ENCODE data around the gene GRWD1. TPM values are rescaled to one million over a fixed set of nuclear protein-coding genes. Genes with fewer than 3 reads are reported as not detected.

GRWD1 gene
- polyA plus RNA-seq, 1 experiment, result 20.0 TPM

- POLR2A ChIA-PET, result no interaction called here
Measured at GRCh38 chr19:48398102-48398374, 47.7 kb upstream of the GRWD1 start.

DNA sequence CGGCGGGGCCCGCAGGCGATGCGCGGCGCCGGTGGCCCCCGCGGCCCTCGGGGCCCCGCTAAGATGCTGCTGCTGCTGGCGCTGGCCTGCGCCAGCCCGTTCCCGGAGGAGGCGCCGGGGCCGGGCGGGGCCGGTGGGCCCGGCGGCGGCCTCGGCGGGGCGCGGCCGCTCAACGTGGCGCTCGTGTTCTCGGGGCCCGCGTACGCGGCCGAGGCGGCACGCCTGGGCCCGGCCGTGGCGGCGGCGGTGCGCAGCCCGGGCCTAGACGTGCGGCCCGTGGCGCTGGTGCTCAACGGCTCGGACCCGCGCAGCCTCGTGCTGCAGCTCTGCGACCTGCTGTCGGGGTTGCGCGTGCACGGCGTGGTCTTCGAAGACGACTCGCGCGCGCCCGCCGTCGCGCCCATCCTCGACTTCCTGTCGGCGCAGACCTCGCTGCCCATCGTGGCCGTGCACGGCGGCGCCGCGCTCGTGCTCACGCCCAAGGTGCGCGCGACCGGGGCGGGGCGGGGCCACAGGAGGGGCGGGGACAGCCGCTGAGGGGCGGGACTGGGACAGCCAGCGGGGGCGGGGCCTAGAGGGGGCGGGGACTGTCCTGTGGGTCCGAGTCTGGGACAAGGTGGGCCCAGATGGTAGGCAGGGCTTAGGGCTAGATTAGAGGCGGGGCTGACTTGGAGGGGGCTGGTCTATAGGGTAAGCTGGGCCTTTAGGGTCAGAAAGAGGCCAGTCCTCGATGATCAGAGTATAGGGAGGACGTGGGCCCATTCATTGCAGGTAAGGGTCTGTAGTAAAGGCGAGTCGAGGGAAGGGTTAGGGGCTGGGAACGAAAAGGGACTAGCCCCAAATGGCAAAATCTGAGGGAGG is 47.2 kb upstream of the GRWD1 start:
- no peak for TF ChIP-seq CTCF (IDR thresholded peaks at IDR 0.05; ENCODE audit: insufficient read depth, low read depth, low read length)
- Histone ChIP-seq H3K4me3 (ENCODE audit: low read depth, low read length) (peak overlapping the region; percentile 60), H3K27me3 (ENCODE audit: control insufficient read depth, insufficient read depth, low read length) (peaks cover 4% of the 10 kb centered on the region; the same call in 1 of the 2 replicates), H3K36me3 (ENCODE audit: control insufficient read depth, insufficient read depth, low read length) (no peaks in the 10 kb centered on the region)
- POLR2A ChIA-PET, result no interaction called here
- no peak for DNase-seq (ENCODE audit: low read depth)
- CTCF ChIA-PET, result no interaction called here

More at GRCh38 chr19:48398102-48398374, 47.7 kb upstream of the GRWD1 start:
- TF ChIP-seq CTCF (IDR thresholded peaks at IDR 0.05; ENCODE audit: insufficient read depth, low read depth, low read length), result no peak
- DNase-seq (ENCODE audit: low read depth), result no peak
- peaks cover 4% of the 10 kb centered on the region; the same call in 1 of the 2 replicates for H3K27me3 ChIP-seq (ENCODE audit: control insufficient read depth, insufficient read depth, low read length)
- no peaks in the 10 kb centered on the region for H3K36me3 ChIP-seq (ENCODE audit: control insufficient read depth, insufficient read depth, low read length)
- H3K4me3 ChIP-seq (ENCODE audit: low read depth, low read length), result peak overlapping the region; percentile 60
- CTCF ChIA-PET, result no interaction called here

- no peak for TF ChIP-seq CTCF (IDR thresholded peaks at IDR 0.05; ENCODE audit: insufficient read depth, low read depth, low read length)
- ChIA-PET CTCF (interaction anchor here (1.4 kb wide), 1 partner anchor 9 kb away, joined by 6 read pairs; the partner anchor contains the start of gene KDELR1), POLR2A (interaction anchor here (0.5 kb wide), 2 partner anchors 87 to 219 kb away, joined by 5 to 9 read pairs; partner anchors contain the start of genes RPL18 and SPHK2)
- peak overlapping the region; percentile 23 for H3K4me3 ChIP-seq (ENCODE audit: low read depth, low read length)
- H3K36me3 ChIP-seq (ENCODE audit: control insufficient read depth, insufficient read depth, low read length), result no peaks in the 10 kb centered on the region
- no peak for DNase-seq (ENCODE audit: low read depth)
- H3K27me3 ChIP-seq (ENCODE audit: control insufficient read depth, insufficient read depth, low read length), result peaks cover 2% of the 10 kb centered on the region; the same call in 1 of the 2 replicates
Measured at GRCh38 chr19:48400018-48400742, 45.6 kb upstream of the GRWD1 start.

DNA sequence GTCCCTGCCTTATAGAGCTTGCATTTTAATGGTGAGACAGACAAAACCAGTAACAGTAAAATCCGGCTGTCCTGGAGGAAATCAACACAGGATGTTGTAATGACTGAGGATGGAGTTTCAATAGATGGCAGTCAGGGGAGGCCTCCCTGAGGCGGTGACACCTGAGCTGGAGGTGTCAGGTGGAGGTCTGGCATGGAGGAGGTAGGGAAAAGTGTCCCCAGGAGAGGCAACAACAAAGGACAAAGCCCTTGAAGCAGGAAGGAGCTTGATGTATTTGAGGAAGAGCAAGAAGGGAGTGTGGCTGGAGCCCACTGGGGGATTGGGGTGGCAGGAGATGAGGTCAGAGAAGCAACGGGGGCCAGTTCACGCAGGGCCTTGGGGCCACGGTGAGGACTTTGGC is 44.5 kb upstream of the GRWD1 start:
- TF ChIP-seq CTCF (IDR thresholded peaks at IDR 0.05; ENCODE audit: insufficient read depth, low read depth, low read length), result no peak
- no peaks in the 10 kb centered on the region for H3K27me3 ChIP-seq (ENCODE audit: control insufficient read depth, insufficient read depth, low read length)
- no peaks in the 10 kb centered on the region for H3K36me3 ChIP-seq (ENCODE audit: control insufficient read depth, insufficient read depth, low read length)
- ChIA-PET CTCF (interaction anchor here (1.3 kb wide), 1 partner anchor 12 kb away, joined by 3 read pairs; no protein-coding TSS in a partner anchor), POLR2A (no interaction called here)
- DNase-seq (ENCODE audit: low read depth), result no peak
- H3K4me3 ChIP-seq (ENCODE audit: low read depth, low read length), result no peak overlapping the region

DNA sequence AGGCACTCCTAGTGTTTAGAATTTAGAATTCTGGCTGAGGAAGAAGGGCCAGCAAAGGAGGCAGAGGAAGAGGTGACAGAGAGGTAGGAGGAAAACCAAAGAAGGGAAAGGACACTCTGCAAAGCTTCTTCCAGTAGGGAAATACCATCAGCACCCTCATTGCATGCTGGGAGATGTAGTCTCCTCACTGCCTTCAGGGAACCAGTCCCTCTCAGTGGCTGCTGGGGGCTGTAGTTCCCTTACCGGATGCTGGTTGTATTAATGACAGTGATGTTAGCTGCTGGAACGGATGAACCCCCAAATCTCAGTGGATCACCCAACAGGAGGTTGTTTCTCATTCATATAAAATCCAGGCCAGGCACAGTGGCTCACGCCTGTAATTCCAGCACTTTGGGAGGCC is 42.2 kb upstream of the GRWD1 start:
- Histone ChIP-seq H3K27me3 (ENCODE audit: control insufficient read depth, insufficient read depth, low read length) (no peaks in the 10 kb centered on the region), H3K36me3 (ENCODE audit: control insufficient read depth, insufficient read depth, low read length) (no peaks in the 10 kb centered on the region), H3K4me3 (ENCODE audit: low read depth, low read length) (no peak overlapping the region)
- no peak for DNase-seq (ENCODE audit: low read depth)
- no peak for TF ChIP-seq CTCF (IDR thresholded peaks at IDR 0.05; ENCODE audit: insufficient read depth, low read depth, low read length)
- POLR2A ChIA-PET, result no interaction called here
- CTCF ChIA-PET, result interaction anchor here (1.0 to 1.9 kb wide), 2 partner anchors 12 to 13 kb away, joined by 3 to 5 read pairs; partner anchors contain the start of gene KDELR1

Data from BJ (cell line).